ENCODE measurements around the gene MSANTD1. TPM values are rescaled to one million over a fixed set of nuclear protein-coding genes. Genes with fewer than 3 reads are reported as not detected.
A peak's percentile ranks its signal among the peaks of the same experiment; 100 is the strongest.

MSANTD1 gene
- polyA plus RNA-seq (ENCODE audit: insufficient read length in 10 of 10), result under 1 TPM; 0.28 to 0.98 (median 0.50) TPM
- long read RNA-seq, donor 1, result 0 reads
- long read RNA-seq, donor 2, result 0 reads
- long read RNA-seq, donor 3, result 0 reads
- long read RNA-seq, donor 4, result 0 reads
- long read RNA-seq, donor 5, result 0 reads
- long read RNA-seq, donor 6, result 0 reads
- long read RNA-seq, donor 7, result 0 reads
- long read RNA-seq, donor 8, result 0 reads
- long read RNA-seq, donor 9, result 0 reads

DNA sequence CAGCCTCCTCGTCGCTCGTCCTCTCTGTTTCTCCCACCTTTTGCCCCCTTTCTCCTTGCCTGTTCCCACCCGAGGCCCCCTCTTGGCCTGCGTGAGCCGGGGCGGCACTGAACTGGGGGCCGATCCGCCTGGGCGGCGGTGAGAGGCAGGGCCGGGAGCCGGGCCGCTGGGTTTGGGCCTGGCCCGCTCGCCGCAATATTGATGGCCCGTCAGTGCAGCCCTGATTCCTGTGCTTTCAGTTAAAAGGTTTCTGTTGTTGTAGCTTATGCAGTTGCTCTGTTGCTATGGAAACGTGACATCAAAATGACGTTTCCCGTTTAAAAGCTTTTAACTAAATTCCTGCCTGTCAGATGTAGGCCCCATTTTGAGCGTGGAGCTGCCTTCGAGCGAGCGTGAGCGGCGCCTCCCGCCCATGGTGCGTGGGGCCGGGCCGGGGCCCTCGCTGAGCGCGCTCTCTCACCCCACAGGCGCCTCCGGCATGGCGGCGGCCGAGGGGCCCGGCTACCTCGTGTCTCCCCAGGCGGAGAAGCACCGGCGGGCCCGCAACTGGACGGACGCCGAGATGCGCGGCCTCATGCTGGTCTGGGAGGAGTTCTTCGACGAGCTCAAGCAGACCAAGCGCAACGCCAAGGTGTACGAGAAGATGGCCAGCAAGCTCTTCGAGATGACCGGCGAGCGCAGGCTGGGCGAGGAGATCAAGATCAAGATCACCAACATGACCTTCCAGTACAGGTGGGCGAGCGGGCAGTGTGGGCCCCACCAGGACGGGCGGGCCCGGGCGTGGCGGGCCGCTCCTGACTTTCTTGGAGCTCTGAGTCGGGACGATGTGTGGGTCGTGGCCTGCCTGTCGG lies at the start of gene MSANTD1:
TSS of gene MSANTD1 (plus strand) at position 349 of the 851 bp plus-strand sequence. CDS start at position 413, 64 bp downstream.
- peak in 2 of 3 donors; percentile 43 to 72 for DNase-seq

DNA sequence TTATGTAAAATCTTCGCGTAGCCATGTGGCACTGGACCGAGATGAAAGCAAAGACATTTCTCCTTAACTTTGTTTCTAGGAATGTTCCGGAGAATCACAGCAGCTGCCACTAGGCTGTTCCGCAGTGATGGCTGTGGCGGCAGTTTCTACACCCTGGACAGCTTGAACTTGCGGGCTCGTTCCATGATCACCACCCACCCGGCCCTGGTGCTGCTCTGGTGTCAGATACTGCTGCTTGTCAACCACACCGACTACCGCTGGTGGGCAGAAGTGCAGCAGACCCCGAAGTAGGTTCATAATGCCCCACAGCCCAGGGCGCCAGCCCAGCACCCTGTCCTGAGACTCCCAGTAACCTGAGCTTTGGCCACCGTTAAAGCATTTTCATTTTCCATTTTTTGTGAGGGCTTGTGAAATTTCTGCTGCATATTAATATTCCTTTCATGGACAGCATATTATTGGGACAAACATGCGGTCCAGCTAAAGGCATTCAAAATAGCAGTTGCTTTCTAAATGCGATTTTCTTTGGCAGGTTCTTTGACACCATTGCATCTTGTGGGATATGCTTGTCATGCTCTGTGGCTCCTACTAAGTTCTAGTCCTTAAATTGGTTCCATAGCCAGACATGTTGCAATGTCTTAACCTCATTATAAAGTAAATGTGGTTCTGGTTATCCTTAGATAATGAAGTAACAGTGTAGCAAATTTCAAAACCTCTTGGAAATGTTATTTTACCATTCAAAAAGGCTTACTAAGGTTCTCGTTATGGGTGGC lies 49.1 kb upstream of the MSANTD1 start:
- DNase-seq, result peak in 1 of 3 donors; percentile 26

DNA sequence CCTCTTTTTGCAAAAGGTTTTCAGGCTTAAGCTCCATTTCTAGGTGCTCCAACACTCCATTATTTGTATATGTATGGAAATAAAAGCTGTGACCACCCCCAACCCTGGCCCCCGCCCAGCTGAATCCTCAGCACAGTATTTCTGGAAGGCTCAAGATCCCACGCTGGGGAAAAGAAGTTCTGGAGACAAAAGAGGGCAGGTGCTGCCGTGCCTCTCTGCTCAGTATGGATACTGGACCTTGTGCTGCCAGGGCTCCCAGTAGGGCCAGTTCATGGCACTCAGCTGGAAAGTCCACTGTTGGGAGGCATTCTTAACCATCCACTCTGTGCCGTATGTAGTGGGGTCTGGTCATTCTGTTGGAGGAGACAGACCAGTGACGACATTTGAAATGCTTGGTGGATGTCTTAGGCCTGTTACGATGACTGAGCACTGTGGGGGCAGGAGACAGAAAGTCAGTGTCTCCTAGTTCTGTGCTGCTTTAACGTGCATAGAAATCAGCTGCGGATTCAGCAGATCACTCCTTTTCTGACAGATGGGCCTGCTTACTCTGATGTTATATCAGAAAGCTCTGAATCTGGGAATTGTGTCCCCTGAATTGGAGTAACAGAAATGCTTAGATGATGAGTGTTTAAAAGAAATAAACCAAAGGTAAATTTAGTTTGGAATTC lies 48.4 kb upstream of the MSANTD1 start:
- DNase-seq, result no peak

DNA sequence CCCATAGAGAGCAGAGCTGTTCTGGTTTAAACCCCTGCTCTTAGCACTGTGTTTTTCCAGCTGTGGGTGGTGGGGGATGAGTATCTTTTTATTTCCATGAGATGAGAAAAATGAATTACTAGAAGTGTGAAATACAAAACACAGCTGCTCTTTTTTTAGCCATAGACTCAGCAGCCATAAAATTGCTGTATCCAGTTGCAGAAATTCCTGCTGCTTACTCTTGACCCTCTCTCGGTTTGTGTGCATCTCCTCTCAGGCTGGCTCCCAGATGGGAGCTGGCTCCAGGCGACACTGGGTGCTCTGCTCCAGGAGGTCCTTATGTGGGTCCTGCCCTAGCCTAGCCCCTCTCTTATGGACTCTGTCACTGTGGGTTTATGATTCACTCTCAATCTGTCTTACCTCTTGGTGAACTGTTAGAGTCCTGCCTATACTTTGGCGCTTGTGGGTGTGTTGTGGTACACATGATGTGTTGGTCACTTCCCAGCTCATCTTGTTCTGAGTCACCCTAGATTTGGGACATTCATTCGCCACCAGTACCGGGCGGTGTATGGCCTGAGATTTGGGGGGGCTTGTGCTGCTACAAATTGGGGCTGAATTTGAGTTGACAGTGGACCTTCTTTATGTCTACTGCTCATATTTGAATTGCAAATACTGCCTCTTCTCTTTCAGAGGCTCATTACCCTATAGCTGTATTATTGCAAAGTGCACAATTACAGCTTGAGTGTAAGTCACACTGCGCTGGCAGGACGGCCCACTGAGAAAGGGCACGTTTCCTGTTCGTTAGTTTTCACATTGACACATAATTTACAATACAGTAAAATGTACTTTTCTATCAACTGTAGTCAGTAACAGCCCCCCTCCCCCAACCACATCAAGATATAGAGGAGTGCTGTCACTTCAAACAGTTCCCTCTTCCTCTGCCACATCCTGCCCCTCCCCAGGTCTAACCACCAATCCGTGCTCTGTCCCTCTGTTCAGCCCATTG lies 46.9 kb upstream of the MSANTD1 start:
- peak in 2 of 3 donors; percentile 13 to 35 for DNase-seq

DNA sequence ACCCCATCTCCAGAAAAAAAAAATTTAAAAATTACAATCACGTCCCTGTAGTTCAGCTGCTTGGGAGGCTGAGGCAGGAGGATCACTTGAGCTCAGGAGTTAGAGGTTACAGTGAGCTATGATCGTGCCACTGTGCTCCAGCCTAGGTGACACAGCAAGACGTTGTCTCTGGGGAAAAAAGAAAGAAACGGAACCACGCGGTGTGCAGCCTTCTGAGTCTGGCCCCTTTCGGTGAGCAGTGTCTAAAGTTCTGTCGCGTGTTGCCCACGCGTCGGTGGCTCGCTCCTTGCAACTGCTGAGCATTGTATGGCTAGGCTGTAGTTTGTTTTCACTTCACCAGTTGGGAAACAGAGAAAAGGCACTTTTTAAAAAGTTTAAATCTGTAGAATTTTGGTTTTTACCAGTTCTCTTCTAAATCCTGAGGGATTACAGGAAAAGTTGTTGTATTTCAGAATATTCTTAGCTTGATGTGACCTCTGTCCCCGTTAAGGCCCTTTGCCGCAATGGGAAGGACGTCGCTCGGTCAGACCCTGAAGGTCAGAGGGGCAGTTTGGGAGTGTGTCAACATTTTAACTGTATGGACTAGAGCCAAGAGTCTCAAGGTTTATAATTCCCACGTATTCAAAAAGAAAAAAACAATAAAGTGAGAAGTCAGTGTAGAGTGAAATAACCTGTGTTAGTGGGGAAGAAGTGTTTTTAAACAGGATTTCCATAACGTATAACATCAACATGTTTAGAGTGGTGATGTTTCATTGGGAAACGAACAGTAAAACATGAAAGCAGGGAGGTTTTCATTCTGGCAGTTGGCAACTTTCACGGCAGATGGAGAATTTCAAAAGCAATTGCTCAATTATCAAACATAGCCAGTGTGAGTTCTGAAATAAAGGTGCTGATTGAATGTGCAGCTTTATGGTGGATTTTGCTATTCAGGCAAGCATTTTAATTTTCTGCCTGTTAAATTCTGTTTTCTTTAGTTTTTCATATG lies 45.8 kb upstream of the MSANTD1 start:
- no peak for DNase-seq

DNA sequence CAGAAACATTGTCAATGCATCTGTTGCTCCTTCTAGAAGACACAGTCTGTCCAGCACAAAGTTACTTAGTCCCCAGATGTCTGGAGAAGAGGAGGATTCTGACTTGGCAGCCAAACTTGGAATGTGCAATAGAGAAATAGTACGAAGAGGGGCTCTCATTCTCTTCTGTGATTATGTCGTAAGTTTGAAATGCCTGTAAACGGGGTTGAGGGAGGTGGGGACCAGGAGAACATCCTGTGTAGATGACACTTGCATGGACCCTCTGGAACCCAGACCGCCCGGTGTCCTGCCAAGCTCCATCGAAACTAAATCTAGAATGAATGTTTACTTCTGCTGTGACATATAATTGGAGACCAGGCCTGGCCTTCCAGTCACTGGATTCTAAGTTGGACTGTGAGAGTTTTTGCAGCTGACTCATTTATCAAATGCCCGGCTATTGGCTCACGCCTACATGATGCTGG lies 45.0 kb upstream of the MSANTD1 start:
- peak in 1 of 3 donors; percentile 55 for DNase-seq

DNA sequence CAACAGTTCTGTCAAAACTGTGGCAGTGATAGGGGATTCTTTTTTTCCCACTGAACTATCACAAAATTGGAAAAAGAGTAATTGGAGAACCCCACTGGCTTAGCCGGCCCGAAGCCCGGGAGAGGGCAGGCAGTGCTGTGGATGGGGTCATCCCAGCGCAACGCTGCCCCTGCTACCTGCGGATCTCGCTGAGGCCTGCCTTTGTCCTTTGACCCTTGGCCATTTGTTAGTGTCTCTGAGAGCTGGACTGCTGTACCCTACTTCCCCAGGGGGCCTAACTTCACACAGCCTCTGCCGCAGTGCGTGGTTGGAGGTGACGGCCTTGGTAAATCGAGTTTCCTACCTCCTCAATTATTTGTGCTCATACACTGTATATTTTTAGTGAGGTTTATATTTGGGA lies 43.0 kb upstream of the MSANTD1 start:
- DNase-seq, result no peak

DNA sequence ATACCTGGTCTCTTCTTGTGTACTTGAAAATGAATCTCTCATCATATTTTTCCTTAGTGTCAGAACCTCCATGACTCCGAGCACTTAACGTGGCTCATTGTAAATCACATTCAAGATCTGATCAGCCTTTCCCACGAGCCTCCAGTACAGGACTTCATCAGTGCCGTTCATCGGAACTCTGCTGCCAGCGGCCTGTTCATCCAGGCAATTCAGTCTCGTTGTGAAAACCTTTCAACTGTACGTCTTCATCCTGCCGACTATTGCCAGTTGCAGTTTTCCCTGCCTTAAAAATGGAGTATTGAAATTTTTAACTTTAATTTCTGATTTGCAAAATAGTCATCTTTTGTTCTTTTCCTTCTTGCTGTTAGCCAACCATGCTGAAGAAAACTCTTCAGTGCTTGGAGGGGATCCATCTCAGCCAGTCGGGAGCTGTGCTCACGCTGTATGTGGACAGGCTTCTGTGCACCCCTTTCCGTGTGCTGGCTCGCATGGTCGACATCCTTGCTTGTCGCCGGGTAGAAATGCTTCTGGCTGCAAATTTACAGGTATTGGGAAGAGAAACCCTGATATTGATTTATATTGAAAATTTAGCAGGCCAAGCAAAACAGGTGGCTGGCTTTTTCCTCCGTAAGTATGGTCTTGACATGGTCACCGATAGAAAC lies 42.4 kb upstream of the MSANTD1 start:
- no peak for DNase-seq

DNA sequence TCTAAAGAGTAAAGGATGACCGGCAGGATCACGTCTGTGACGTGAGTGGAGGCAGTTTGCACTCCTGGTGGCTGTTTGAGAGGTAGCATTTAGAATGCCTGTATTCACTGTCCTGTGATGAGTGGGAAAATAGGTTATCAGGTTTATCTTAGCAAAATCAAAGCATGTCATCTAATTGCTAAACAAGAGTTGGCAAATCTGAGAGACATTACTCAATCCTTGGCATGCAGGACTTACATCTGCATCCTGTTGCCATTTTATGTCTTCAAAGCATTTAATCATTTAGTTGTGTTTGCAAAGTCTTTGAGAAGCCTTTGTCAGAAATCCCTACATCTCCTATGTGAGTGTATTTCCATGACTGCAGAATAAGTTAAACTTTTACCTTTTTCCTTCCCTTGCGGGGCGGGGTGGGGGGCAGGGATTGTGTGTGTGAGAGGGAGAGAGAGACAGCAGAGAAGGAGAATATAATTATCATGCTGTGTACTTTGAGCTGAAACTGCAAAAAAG lies 41.4 kb upstream of the MSANTD1 start:
- DNase-seq, result peak in 1 of 3 donors; percentile 25

DNA sequence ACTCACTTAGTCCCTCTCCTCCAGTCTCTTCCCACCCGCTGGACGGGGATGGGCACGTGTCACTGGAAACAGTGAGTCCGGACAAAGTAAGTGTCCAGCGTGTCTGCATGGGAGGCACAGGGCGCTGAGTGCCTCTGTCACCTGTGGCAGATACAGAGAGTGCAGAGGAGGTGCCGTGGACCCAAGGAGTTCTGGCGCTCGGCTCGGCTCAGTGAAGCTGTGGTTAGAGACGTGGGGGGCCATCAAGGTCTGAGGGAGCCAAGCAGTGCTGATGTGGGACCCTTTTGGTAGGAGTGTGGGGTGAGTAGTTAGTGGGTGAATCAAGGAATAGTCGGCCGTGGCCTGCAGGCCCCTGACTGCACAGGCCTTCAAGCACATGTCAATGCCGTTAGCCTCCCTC lies 40.1 kb upstream of the MSANTD1 start:
- no peak for DNase-seq

DNA sequence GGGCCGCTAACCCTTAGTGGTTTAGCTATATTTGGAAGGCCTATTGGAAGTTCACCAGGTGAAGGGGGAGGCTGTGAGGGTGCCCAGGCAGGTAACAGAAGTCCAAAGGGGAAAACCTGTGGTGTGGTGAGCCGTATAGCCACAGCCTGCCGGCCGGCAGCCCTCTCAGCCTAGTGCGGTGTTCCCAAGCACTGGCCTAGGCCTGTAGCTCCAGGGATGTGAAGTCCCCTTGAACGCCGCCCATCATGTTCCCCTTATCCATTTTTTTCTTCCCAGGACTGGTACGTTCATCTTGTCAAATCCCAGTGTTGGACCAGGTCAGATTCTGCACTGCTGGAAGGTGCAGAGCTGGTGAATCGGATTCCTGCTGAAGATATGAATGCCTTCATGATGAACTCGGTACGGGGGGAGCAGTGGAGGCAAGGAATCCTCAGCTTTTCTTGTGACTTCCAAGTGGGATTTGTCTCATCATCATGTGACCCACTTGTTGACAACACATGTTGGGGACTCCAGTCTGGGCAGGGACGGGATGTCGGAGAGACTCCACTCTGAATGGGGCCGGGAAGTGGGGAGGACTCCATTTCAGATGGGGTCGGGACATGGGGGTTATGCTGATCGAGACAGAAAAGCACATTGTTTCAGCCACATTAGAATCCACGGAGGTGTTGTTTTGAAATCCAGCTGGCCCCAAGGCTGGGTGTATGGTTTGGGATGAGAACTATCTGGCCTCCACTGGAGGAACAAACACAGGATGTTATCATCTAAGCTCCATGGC lies 39.2 kb upstream of the MSANTD1 start:
- DNase-seq, result no peak

DNA sequence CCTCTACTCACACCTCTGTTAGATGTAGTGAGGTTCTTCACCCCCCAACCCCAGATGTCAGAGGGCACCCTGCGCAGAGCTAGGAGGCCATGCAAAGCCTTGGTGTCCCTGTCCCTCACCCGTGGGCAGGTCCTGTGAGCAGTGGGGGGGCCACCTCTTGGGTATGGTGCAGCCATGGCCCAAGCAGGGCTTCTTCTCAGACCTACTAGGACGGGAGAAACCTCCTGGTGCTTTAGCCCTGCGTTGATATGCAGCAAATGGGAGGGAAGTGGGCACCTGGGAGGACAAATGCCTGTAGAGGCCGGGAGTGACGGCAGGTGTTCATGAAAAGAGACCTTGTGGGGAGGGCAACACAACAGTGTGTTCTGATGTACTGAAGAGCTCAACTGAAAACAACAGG lies 38.5 kb upstream of the MSANTD1 start:
- no peak for DNase-seq

DNA sequence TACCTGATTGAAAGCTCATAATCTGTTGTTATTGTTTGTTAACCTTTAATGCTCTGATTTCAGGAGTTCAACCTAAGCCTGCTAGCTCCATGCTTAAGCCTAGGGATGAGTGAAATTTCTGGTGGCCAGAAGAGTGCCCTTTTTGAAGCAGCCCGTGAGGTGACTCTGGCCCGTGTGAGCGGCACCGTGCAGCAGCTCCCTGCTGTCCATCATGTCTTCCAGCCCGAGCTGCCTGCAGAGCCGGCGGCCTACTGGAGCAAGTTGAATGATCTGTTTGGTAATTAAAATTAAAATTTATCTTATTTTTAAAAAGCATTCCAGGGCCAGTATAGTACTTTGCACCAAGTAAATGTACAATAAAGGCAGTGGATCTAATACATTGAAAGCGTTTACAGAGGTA lies 37.1 kb upstream of the MSANTD1 start:
- DNase-seq, result no peak

DNA sequence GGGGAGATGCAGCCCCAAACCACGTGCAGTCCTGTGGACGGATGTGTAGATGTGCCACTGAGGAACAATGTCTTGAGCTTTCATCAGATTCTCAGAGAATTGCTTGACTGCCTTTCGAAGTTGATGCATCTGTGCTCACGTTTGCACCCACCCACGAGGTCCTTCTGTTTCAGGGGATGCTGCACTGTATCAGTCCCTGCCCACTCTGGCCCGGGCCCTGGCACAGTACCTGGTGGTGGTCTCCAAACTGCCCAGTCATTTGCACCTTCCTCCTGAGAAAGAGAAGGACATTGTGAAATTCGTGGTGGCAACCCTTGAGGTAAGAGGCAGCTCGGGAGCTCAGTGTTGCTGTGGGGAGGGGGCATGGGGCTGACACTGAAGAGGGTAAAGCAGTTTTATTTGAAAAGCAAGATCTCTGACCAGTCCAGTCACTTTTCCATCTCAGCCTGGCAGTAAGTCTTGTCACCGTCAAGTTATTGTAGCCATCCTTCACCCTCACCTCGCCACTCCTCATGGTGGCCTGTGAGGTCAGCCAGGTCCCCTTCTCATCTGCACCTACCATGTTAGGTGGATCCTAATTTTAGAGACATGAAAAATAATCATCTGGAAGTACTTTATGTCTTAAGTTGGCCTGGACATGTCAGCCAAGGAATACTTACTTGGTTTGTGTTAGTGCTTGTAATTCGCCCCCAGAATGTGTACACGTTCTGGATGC lies 36.4 kb upstream of the MSANTD1 start:
- no peak for DNase-seq

DNA sequence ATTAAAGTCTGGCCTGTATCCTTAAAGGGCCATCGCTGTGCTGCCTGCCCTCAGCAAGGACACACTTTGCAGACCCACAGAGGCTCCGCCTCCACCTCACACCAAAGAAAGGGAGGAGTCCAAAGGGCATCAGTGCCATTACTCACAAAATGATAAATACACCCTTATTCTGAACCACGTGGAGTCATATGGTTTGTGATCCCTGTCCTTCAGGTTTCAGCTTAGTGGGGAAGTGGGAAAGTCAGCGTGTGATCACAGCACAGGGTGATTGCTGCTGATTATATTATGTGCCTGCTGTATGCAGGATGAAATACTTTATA lies 35.9 kb upstream of the MSANTD1 start:
- no peak for DNase-seq

DNA sequence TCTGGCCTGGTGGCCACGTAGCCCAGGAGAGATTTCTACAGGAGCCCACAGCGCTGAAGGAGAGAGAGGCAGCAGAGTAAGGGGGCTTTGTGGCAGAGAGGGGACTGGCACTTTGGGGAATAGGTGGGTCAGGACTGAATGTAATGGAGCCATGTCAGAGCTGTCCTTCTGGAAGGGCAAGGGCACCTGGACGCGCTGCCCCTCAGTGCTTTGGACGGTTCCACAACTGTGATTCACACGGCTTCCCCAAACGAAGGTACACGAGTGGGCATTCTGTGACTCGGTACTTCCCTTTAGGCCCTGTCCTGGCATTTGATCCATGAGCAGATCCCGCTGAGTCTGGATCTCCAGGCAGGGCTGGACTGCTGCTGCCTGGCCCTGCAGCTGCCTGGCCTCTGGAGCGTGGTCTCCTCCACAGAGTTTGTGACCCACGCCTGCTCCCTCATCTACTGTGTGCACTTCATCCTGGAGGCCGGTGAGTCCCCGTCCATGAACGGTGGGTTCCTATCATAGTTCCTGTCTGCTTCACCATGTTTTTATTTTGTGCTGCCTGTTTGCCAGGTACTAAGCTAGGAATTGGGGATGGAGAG lies 35.2 kb upstream of the MSANTD1 start:
- no peak for DNase-seq

DNA sequence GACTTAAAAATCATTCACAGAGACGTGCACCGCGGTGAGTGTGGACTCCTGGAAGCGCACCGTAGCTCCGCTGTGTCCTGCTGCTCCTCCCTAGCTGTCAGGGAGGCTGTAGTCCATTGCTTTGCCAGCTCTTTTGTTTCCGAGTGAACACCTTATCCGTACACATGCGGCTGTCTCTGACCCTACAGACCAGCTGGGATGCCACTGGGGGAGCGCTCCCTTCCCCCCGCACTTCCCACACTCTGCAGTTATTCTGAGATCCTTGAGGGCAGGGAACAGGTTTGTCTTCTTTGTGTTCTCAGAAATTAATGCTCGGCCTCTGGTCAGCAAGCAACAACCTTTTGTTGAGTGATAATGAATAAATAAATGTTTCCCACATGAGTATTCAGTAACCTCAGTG lies 33.7 kb upstream of the MSANTD1 start:
- no peak for DNase-seq

Measured in muscle of back (tissue), 13 donors.